Naive thymus-derived CD4-positive, alpha-beta T cell (primary cell): Measurements from ENCODE around the gene PSTPIP1. TPM values are rescaled to one million over a fixed set of nuclear protein-coding genes. Genes with fewer than 3 reads are reported as not detected.
A peak's percentile ranks its signal among the peaks of the same experiment; 100 is the strongest.

Experiments used
- ATAC-seq: fragments of 150-1000 bp; cut with Tn5 transposase; 2 replicates; pipeline ENCODE4 v1.10.0; 2021; ENCODE audit warnings: mild to moderate bottlenecking, moderate library complexity
- CTCF ChIA-PET: fragments of 350-600 bp; sonication (Branson Sonifier 250); formaldehyde crosslinking; loops from one replicate; lab custom pipeline; 2021; ENCODE audit warnings: antibody characterized with exemption; lab: Charles Lee
- POLR2A ChIA-PET: fragments of 350-600 bp; sonication (Branson Sonifier 250); formaldehyde crosslinking; loops from one replicate; lab custom pipeline; 2021; ENCODE audit warnings: antibody characterized with exemption, inconsistent platforms; lab: Charles Lee
- DNase-seq, 9 donors: peaks; one replicate each; pipeline versions ENCODE4 v3.0.0 to v3.0.0-alpha.2; 2020 to 2022; ENCODE audit warnings: mixed read lengths in 1 of 9
- H3K27ac ChIP-seq: one replicate; pipeline ENCODE4 v1.7.0; 2013; ENCODE audit warnings: mild to moderate bottlenecking, low read depth, low read length, moderate library complexity
- H3K27me3 ChIP-seq, 2 donors: one replicate each; pipeline ENCODE4 v1.7.0; 2013; ENCODE audit warnings: low read length in 2 of 2, mild to moderate bottlenecking in 2 of 2, moderate library complexity in 2 of 2; ENCODE audit not compliant: control insufficient read depth in 2 of 2, insufficient read depth in 2 of 2
- H3K36me3 ChIP-seq, 3 experiments: 1 replicate in 2 of 3; 2 replicates in 1 of 3; pipeline ENCODE4 v1.7.0; 2013; ENCODE audit warnings: low read length in 3 of 3, mild to moderate bottlenecking in 3 of 3, moderate library complexity in 1 of 3; ENCODE audit not compliant: insufficient read depth in 3 of 3, control insufficient read depth in 2 of 3
- H3K4me1 ChIP-seq, 2 donors: one replicate each; pipeline ENCODE4 v1.7.0; 2013; ENCODE audit warnings: low read length in 2 of 2, mild to moderate bottlenecking in 2 of 2, moderate library complexity in 1 of 2; ENCODE audit not compliant: control insufficient read depth in 2 of 2, insufficient read depth in 2 of 2
- H3K4me3 ChIP-seq: 2 replicates; pipeline ENCODE4 v1.7.0; 2013; ENCODE audit warnings: mild to moderate bottlenecking, low read length
- H3K9me3 ChIP-seq, 3 experiments: 1 replicate in 2 of 3; 2 replicates in 1 of 3; pipeline ENCODE4 v1.7.0; 2013; ENCODE audit warnings: low read length in 3 of 3; ENCODE audit not compliant: control insufficient read depth in 2 of 3
- H3K27ac Mint-ChIP-seq, 9 donors: one replicate each; pipeline ENCODE4 v1.8.0; 2020 to 2022; ENCODE audit warnings: mixed read lengths in 9 of 9, mild to moderate bottlenecking in 8 of 9, moderate library complexity in 5 of 9, inconsistent platforms in 2 of 9
- H3K27me3 Mint-ChIP-seq, 5 donors: one replicate each; pipeline ENCODE4 v1.8.0; 2021 to 2022; ENCODE audit warnings: mixed read lengths in 5 of 5, mild to moderate bottlenecking in 1 of 5
- H3K36me3 Mint-ChIP-seq, 5 donors: one replicate each; pipeline ENCODE4 v1.8.0; 2020 to 2022; ENCODE audit warnings: mixed read lengths in 5 of 5, mild to moderate bottlenecking in 3 of 5, inconsistent platforms in 1 of 5
- H3K4me1 Mint-ChIP-seq, 7 donors: one replicate each; pipeline ENCODE4 v1.8.0; 2020 to 2022; ENCODE audit warnings: mixed read lengths in 7 of 7, mild to moderate bottlenecking in 3 of 7, inconsistent platforms in 1 of 7
- H3K4me3 Mint-ChIP-seq, 10 donors: one replicate each; pipeline ENCODE4 v1.8.0; 2020 to 2022; ENCODE audit warnings: mild to moderate bottlenecking in 10 of 10, mixed read lengths in 10 of 10, moderate library complexity in 6 of 10, inconsistent platforms in 2 of 10
- H3K9me3 Mint-ChIP-seq, 11 donors: one replicate each; pipeline ENCODE4 v1.8.0; 2020 to 2022; ENCODE audit warnings: mixed read lengths in 11 of 11, mild to moderate bottlenecking in 4 of 11, inconsistent platforms in 1 of 11, moderate library complexity in 1 of 11
- intact Hi-C, 2 donors: fragments of 100-400 bp; cut with micrococcal nuclease; formaldehyde crosslinking; loops; one replicate each; pipeline ENCODE4 v1.15.1; 2023
- polyA plus RNA-seq, 2 donors: library from polyadenylated mRNA; unstranded; fragments of 300-500 nt; fragmentation: Illumina TruSeq; gene quantifications; one replicate each; pipeline ENCODE4 v1.2.3, GENCODE V29; 2021
- total RNA-seq, 6 experiments: library from RNA in 5 of 6; stranded (reverse) in 5 of 6; gene quantifications; 1 replicate in 5 of 6; 2 replicates in 1 of 6; pipeline ENCODE4 v1.2.3 and lab custom pipeline; 2021 to 2026

PSTPIP1 gene
- total and polyA plus RNA-seq, 7 experiments from 2014 or later = 29.1 to 182 (median 145) TPM

- H3K9me3 ChIP-seq = no peaks in the 10 kb centered on the region
- Mint-ChIP-seq H3K4me3 (no peak overlapping the region), H3K36me3 (peaks cover 0 to 53% (median 6%) of the 10 kb centered on the region in 5 donors), H3K4me1 (peaks cover 0 to 17% (median 5%) of the 10 kb centered on the region in 7 donors), H3K9me3 (peaks cover 0 to 10% (median 0%) of the 10 kb centered on the region in 11 donors), H3K27ac (peak overlapping the region in 3 of 9 donors; percentile 6 to 36 (median 32)), H3K27me3 (no peaks in the 10 kb centered on the region)
- H3K4me1 ChIP-seq = no peaks in the 10 kb centered on the region
- H3K27ac ChIP-seq = no peak overlapping the region
- POLR2A ChIA-PET = interaction anchor here (0.8 kb wide), 1 partner anchor 40 kb away, joined by 3 read pairs; no protein-coding TSS in a partner anchor
- no peak overlapping the region for H3K4me3 ChIP-seq
- CTCF ChIA-PET = interaction anchor here (0.6 to 3.0 kb wide), 3 partner anchors 56 to 626 kb away, joined by 5 to 18 read pairs (median 5); no protein-coding TSS in a partner anchor
- H3K36me3 ChIP-seq = peaks cover 17 to 97% (median 17%) of the 10 kb centered on the region in 3 experiments
- DNase-seq = peak in 2 of 9 donors; percentile 3 to 20
- H3K27me3 ChIP-seq = no peaks in the 10 kb centered on the region
- no peak for ATAC-seq
- intact Hi-C loops = no loop called here
Observed at GRCh38 chr15:77032052-77032646, 37.2 kb downstream of the PSTPIP1 start.

GRCh38 chr15:77032647-77033416, 37.9 kb downstream of the PSTPIP1 start:
- intact Hi-C loops = no loop called here
- ChIA-PET CTCF (interaction anchor here (0.6 kb wide), 2 partner anchors 580 to 627 kb away, joined by 3 to 5 read pairs; no protein-coding TSS in a partner anchor), POLR2A (interaction anchor here (0.6 to 0.8 kb wide), 2 partner anchors 29 to 41 kb away, joined by 3 read pairs; no protein-coding TSS in a partner anchor)
- no peaks in the 10 kb centered on the region for H3K4me1 ChIP-seq
- H3K27ac Mint-ChIP-seq = peak overlapping the region in 2 of 9 donors; percentile 14 to 82
- peaks cover 0 to 15% (median 6%) of the 10 kb centered on the region in 7 donors for H3K4me1 Mint-ChIP-seq
- ATAC-seq (no peak), DNase-seq (peak in 2 of 9 donors; percentile 3 to 15)
- no peak overlapping the region for H3K4me3 ChIP-seq
- H3K27me3 ChIP-seq = no peaks in the 10 kb centered on the region
- H3K36me3 Mint-ChIP-seq = peaks cover 0 to 58% (median 11%) of the 10 kb centered on the region in 5 donors
- no peaks in the 10 kb centered on the region for H3K9me3 ChIP-seq
- H3K27ac ChIP-seq = peak overlapping the region; percentile 33
- H3K4me3 Mint-ChIP-seq = no peak overlapping the region
- H3K27me3 Mint-ChIP-seq = peaks cover 0 to 3% (median 0%) of the 10 kb centered on the region in 5 donors
- peaks cover 13 to 97% (median 18%) of the 10 kb centered on the region in 3 experiments for H3K36me3 ChIP-seq
- peaks cover 0 to 13% (median 0%) of the 10 kb centered on the region in 11 donors for H3K9me3 Mint-ChIP-seq

GRCh38 chr15:77033417-77033728, 38.4 kb downstream of the PSTPIP1 start:
- intact Hi-C loops = no loop called here
- peak in 1 of 9 donors; percentile 3 for DNase-seq
- Histone ChIP-seq H3K4me3 (no peak overlapping the region), H3K36me3 (peaks cover 13 to 92% (median 18%) of the 10 kb centered on the region in 3 experiments), H3K9me3 (no peaks in the 10 kb centered on the region), H3K27ac (peak overlapping the region; percentile 33), H3K4me1 (no peaks in the 10 kb centered on the region), H3K27me3 (no peaks in the 10 kb centered on the region)
- ChIA-PET CTCF (interaction anchor here (0.6 to 1.2 kb wide), 2 partner anchors 35 to 581 kb away, joined by 3 to 4 read pairs; no protein-coding TSS in a partner anchor), POLR2A (interaction anchor here (0.6 kb wide), 1 partner anchor 29 kb away, joined by 3 read pairs; no protein-coding TSS in a partner anchor)
- H3K27me3 Mint-ChIP-seq = peaks cover 0 to 3% (median 0%) of the 10 kb centered on the region in 5 donors
- H3K27ac Mint-ChIP-seq = peak overlapping the region in 4 of 9 donors; percentile 53 to 87 (median 80)
- H3K4me1 Mint-ChIP-seq = peaks cover 0 to 15% (median 6%) of the 10 kb centered on the region in 7 donors
- H3K36me3 Mint-ChIP-seq = peaks cover 0 to 62% (median 11%) of the 10 kb centered on the region in 5 donors
- peaks cover 0 to 14% (median 0%) of the 10 kb centered on the region in 11 donors for H3K9me3 Mint-ChIP-seq
- no peak for ATAC-seq
- no peak overlapping the region for H3K4me3 Mint-ChIP-seq

GRCh38 chr15:77033729-77034671, 39.1 kb downstream of the PSTPIP1 start:
- Histone ChIP-seq H3K9me3 (peaks cover 0 to 2% (median 0%) of the 10 kb centered on the region in 3 experiments), H3K27me3 (no peaks in the 10 kb centered on the region), H3K4me3 (no peak overlapping the region), H3K36me3 (peaks cover 13 to 86% (median 16%) of the 10 kb centered on the region in 3 experiments), H3K4me1 (no peaks in the 10 kb centered on the region), H3K27ac (peak overlapping the region; percentile 39)
- ATAC-seq = no peak
- peak in 1 of 9 donors; percentile 5 for DNase-seq
- H3K27me3 Mint-ChIP-seq = peaks cover 0 to 3% (median 0%) of the 10 kb centered on the region in 5 donors
- intact Hi-C loops = no loop called here
- no peak overlapping the region for H3K4me3 Mint-ChIP-seq
- H3K27ac Mint-ChIP-seq = peak overlapping the region; percentile 19 to 87 (median 79)
- POLR2A ChIA-PET = interaction anchor here (0.6 to 1.0 kb wide), 2 partner anchors 30 to 38 kb away, joined by 3 read pairs; no protein-coding TSS in a partner anchor
- peaks cover 0 to 16% (median 8%) of the 10 kb centered on the region in 7 donors for H3K4me1 Mint-ChIP-seq
- CTCF ChIA-PET = interaction anchor here (0.6 to 1.2 kb wide), 3 partner anchors 21 to 582 kb away, joined by 3 to 4 read pairs (median 3); no protein-coding TSS in a partner anchor
- peaks cover 0 to 65% (median 11%) of the 10 kb centered on the region in 5 donors for H3K36me3 Mint-ChIP-seq
- peaks cover 0 to 17% (median 0%) of the 10 kb centered on the region in 11 donors for H3K9me3 Mint-ChIP-seq

- no peak overlapping the region for H3K4me3 ChIP-seq
- H3K4me3 Mint-ChIP-seq = no peak overlapping the region
- peaks cover 0 to 3% (median 0%) of the 10 kb centered on the region in 5 donors for H3K27me3 Mint-ChIP-seq
- H3K27me3 ChIP-seq = no peaks in the 10 kb centered on the region
- peaks cover 0 to 16% (median 8%) of the 10 kb centered on the region in 7 donors for H3K4me1 Mint-ChIP-seq
- peaks cover 13 to 77% (median 13%) of the 10 kb centered on the region in 3 experiments for H3K36me3 ChIP-seq
- peak overlapping the region in 8 of 9 donors; percentile 19 to 82 (median 60) for H3K27ac Mint-ChIP-seq
- ChIA-PET POLR2A (interaction anchor here (1.0 kb wide), 1 partner anchor 39 kb away, joined by 3 read pairs; no protein-coding TSS in a partner anchor), CTCF (interaction anchor here (0.9 to 1.2 kb wide), 3 partner anchors 10 to 37 kb away, joined by 3 to 4 read pairs (median 4); no protein-coding TSS in a partner anchor)
- intact Hi-C loops = no loop called here
- peak; percentile 55 for ATAC-seq
- no peaks in the 10 kb centered on the region for H3K4me1 ChIP-seq
- peak overlapping the region; percentile 39 for H3K27ac ChIP-seq
- H3K9me3 ChIP-seq = peaks cover 0 to 3% (median 0%) of the 10 kb centered on the region in 3 experiments
- peaks cover 0 to 71% (median 11%) of the 10 kb centered on the region in 5 donors for H3K36me3 Mint-ChIP-seq
- H3K9me3 Mint-ChIP-seq = peaks cover 0 to 17% (median 0%) of the 10 kb centered on the region in 11 donors
- DNase-seq = peak in 7 of 9 donors; percentile 20 to 45 (median 33)
Observed at GRCh38 chr15:77034695-77035489, 40.0 kb downstream of the PSTPIP1 start.
